Kidney (tissue), 14 donors: ENCODE data around the gene IFI30. TPM values are rescaled to one million over a fixed set of nuclear protein-coding genes. Genes with fewer than 3 reads are reported as not detected.

ENCODE experiments used
- DNase-seq, 5 donors: peaks; one replicate each; pipeline ENCODE4 v3.0.0-alpha.2; 2013 to 2020
- FAIRE-seq: peaks from 2 replicates; lab custom pipeline; 2012; peaks lifted over from hg19 to GRCh38; lab: Jason Lieb, UNC
- H3K27ac ChIP-seq, 2 donors: one replicate each; pipeline ENCODE4 v1.7.0; 2013; ENCODE audit warnings: low read depth in 2 of 2, low read length in 2 of 2, inconsistent platforms in 1 of 2
- H3K27me3 ChIP-seq: one replicate; pipeline ENCODE4 v1.7.1; 2013; ENCODE audit warnings: low read length, inconsistent platforms; ENCODE audit not compliant: control insufficient read depth, insufficient read depth
- H3K36me3 ChIP-seq, 3 donors: one replicate each; pipeline versions ENCODE4 v1.7.0 to v1.7.1; 2013; ENCODE audit warnings: low read length in 3 of 3, control low read depth in 1 of 3, inconsistent platforms in 1 of 3; ENCODE audit not compliant: insufficient read depth in 3 of 3, control insufficient read depth in 2 of 3
- H3K4me1 ChIP-seq, 3 donors: one replicate each; pipeline versions ENCODE4 v1.7.0 to v1.7.1; 2013; ENCODE audit warnings: low read length in 3 of 3, inconsistent platforms in 1 of 3, low read depth in 1 of 3; ENCODE audit not compliant: control insufficient read depth in 2 of 3, insufficient read depth in 2 of 3
- H3K4me3 ChIP-seq, 3 donors: one replicate each; pipeline versions ENCODE4 v1.7.0 to v1.8.1; 2013; ENCODE audit warnings: low read length in 3 of 3, control low read depth in 1 of 3, inconsistent platforms in 1 of 3
- H3K9ac ChIP-seq, 3 donors: one replicate each; pipeline versions ENCODE4 v1.7.0 to v1.7.1; 2013; ENCODE audit warnings: low read length in 3 of 3, control low read depth in 1 of 3, inconsistent platforms in 1 of 3
- H3K9me3 ChIP-seq, 3 donors: one replicate each; pipeline versions ENCODE4 v1.7.0 to v1.7.1; 2013; ENCODE audit warnings: low read length in 3 of 3, control low read depth in 1 of 3, inconsistent platforms in 1 of 3; ENCODE audit not compliant: control insufficient read depth in 2 of 3, insufficient read depth in 1 of 3
- intact Hi-C: fragments of 100-400 bp; cut with DNase I; formaldehyde crosslinking; loops from one replicate; pipeline ENCODE4 v1.11.1; 2022
- polyA plus RNA-seq: library from polyadenylated mRNA; stranded (reverse); fragments of 350-450 nt; fragmentation: Illumina TruSeq; extraction: RNeasy Lipid Tissue Mini Kit (QIAGEN cat#74804); gene quantifications from one replicate; pipeline ENCODE4 v1.2.3, GENCODE V29; 2014; ENCODE audit warnings: low read depth, low replicate concordance; ENCODE audit not compliant: insufficient read depth
- total RNA-seq: library from RNA; stranded (reverse); fragmentation: NEBNext Ultra II Directional; extraction: Animal tissue kit (Norgen Biotek cat#: 25700); gene quantifications from one replicate; pipeline ENCODE4 v1.2.1, GENCODE V29; 2021
- TF ChIP-seq, protein P1 (sequence below): IDR thresholded peaks from 3 replicates; pipeline ENCODE4 v1.5.1; 2012; ENCODE audit warnings: mild to moderate bottlenecking, moderate library complexity, borderline replicate concordance; ENCODE audit not compliant: insufficient read depth; ENCODE audit errors: extremely low read depth
- donor health status: control.
- donor health status: control.
- donor health status: control.
- donor health status: control.
- donor health status: control.
- donor health status: DM: yes; HTN: yes; CAD: no.
- donor health status: Normal renal cell carcinoma (clear cell type).

IFI30 gene
- total and polyA plus RNA-seq, 2 donors from 2014 or later = 109 to 173 TPM

- Histone ChIP-seq H3K9ac (peak within 1 kb of the TSS; percentile 73 to 91 (median 77)), H3K27ac (peak within 1 kb of the TSS; percentile 96 to 99), H3K4me1 (peaks cover 0 to 11% (median 9%) of the 10 kb centered on the region in 3 donors), H3K36me3 (peaks cover 0 to 8% (median 2%) of the 10 kb centered on the region in 3 donors), H3K9me3 (no peaks in the 10 kb centered on the region), H3K27me3 (no peaks in the 10 kb centered on the region), H3K4me3 (peak within 1 kb of the TSS; percentile 78 to 79 (median 79))
- FAIRE-seq = peak; percentile 99
- intact Hi-C loops = loop anchor here (10.0 kb wide), 1 partner anchor 62 kb away; a partner anchor contains a TSS
- peak; percentile 100 for DNase-seq
- TF ChIP-seq, protein P1, sequence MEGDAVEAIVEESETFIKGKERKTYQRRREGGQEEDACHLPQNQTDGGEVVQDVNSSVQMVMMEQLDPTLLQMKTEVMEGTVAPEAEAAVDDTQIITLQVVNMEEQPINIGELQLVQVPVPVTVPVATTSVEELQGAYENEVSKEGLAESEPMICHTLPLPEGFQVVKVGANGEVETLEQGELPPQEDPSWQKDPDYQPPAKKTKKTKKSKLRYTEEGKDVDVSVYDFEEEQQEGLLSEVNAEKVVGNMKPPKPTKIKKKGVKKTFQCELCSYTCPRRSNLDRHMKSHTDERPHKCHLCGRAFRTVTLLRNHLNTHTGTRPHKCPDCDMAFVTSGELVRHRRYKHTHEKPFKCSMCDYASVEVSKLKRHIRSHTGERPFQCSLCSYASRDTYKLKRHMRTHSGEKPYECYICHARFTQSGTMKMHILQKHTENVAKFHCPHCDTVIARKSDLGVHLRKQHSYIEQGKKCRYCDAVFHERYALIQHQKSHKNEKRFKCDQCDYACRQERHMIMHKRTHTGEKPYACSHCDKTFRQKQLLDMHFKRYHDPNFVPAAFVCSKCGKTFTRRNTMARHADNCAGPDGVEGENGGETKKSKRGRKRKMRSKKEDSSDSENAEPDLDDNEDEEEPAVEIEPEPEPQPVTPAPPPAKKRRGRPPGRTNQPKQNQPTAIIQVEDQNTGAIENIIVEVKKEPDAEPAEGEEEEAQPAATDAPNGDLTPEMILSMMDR = no peak
These were observed 19.2 kb downstream of the IFI30 start, which contains the start of gene MPV17L2 for GRCh38 chr19:18192673-18193387. Gene MPV17L2 (plus strand): TSS chr19:18193218. CDS start chr19:18193282, 64 bp downstream.

- Histone ChIP-seq H3K9ac (peak overlapping the region; percentile 22 to 77 (median 71)), H3K27me3 (no peaks in the 10 kb centered on the region), H3K4me1 (peaks cover 0 to 11% (median 9%) of the 10 kb centered on the region in 3 donors), H3K9me3 (no peaks in the 10 kb centered on the region), H3K36me3 (peaks cover 0 to 14% (median 6%) of the 10 kb centered on the region in 3 donors), H3K27ac (peak overlapping the region; percentile 80 to 84), H3K4me3 (peak overlapping the region; percentile 48 to 76 (median 59))
- intact Hi-C loops = loop anchor here (10.0 kb wide), 1 partner anchor 61 kb away; a partner anchor contains a TSS
- no peak for FAIRE-seq
- DNase-seq = peak in 3 of 5 donors; percentile 22 to 88 (median 51)
- TF ChIP-seq, protein P1 = no peak
These were observed 20.0 kb downstream of the IFI30 start for GRCh38 chr19:18193388-18194180.

- H3K4me1 ChIP-seq = peaks cover 0 to 11% (median 9%) of the 10 kb centered on the region in 3 donors
- peaks cover 0 to 20% (median 8%) of the 10 kb centered on the region in 3 donors for H3K36me3 ChIP-seq
- TF ChIP-seq, protein P1 = no peak
- no peaks in the 10 kb centered on the region for H3K27me3 ChIP-seq
- DNase-seq (no peak), FAIRE-seq (no peak)
- H3K27ac ChIP-seq = no peak overlapping the region
- H3K9ac ChIP-seq = peak overlapping the region in 1 of 3 donors; percentile 77
- peak overlapping the region; percentile 16 to 76 (median 59) for H3K4me3 ChIP-seq
- intact Hi-C loops = loop anchor here (10.0 kb wide), 1 partner anchor 61 kb away; a partner anchor contains a TSS
- H3K9me3 ChIP-seq = no peaks in the 10 kb centered on the region
These were observed 20.5 kb downstream of the IFI30 start for GRCh38 chr19:18194181-18194530.
